ENCODE measurements around the gene MAST4. TPM values are rescaled to one million over a fixed set of nuclear protein-coding genes. Genes with fewer than 3 reads are reported as not detected.
A peak's percentile ranks its signal among the peaks of the same experiment; 100 is the strongest.

Gene MAST4
- total RNA-seq, 2 donors from 2014 or later: 36.8 to 45.7 TPM

DNA sequence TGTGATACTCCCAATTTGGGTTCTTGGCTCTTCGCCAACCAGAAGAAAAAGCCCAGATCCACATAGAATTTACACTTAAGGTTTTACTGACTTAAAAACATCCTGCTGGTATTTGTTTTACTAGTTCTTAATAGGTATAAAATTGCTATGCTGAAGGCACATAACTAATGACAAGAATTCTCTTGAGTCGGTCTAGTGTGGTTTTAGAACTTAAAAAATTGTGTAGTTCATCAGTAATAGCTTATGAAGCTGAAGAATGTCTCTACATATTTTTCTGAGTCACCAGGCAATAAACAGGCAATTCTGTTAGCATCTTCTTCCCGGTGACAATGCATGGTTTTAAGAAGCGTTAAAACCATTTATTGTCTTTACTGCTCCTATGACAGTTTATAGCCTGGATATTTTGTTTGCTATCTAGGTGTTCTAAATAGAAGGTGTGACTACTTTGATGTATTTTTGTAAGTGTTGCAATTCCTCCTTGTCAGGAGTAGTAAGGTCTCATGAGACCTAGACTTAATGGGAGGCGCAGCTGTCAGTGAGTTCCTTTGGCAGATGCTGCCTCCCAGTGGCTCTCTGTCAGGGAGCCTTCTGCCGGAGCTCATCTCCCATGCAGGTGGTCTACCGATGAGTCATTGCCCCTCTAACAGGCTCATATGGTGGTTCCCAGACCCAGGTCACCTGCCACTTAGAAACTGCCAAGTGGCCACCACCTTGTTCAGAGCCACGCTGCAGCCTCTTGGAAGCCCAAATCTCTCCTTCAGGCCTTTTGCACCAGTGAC, 173.8 kb downstream of the MAST4 start:
- DNase-seq (ENCODE audit: low spot score): no peak
- Histone ChIP-seq H3K27me3 (replicated peaks; ENCODE audit: insufficient read depth) (no peaks in the 10 kb centered on the region), H3K36me3 (no peaks in the 10 kb centered on the region), H3K4me1 (replicated peaks) (no peaks in the 10 kb centered on the region), H3K4me3 (no peak overlapping the region), H3K27ac (no peak overlapping the region), H3K9me3 (no peaks in the 10 kb centered on the region)
- TF ChIP-seq, protein P1, sequence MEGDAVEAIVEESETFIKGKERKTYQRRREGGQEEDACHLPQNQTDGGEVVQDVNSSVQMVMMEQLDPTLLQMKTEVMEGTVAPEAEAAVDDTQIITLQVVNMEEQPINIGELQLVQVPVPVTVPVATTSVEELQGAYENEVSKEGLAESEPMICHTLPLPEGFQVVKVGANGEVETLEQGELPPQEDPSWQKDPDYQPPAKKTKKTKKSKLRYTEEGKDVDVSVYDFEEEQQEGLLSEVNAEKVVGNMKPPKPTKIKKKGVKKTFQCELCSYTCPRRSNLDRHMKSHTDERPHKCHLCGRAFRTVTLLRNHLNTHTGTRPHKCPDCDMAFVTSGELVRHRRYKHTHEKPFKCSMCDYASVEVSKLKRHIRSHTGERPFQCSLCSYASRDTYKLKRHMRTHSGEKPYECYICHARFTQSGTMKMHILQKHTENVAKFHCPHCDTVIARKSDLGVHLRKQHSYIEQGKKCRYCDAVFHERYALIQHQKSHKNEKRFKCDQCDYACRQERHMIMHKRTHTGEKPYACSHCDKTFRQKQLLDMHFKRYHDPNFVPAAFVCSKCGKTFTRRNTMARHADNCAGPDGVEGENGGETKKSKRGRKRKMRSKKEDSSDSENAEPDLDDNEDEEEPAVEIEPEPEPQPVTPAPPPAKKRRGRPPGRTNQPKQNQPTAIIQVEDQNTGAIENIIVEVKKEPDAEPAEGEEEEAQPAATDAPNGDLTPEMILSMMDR (IDR thresholded peaks at IDR 0.05): peak in 1 of 4 experiments; percentile 4
- TF ChIP-seq POLR2AphosphoS5 (IDR thresholded peaks at IDR 0.05): no peak
- 56% methylated on average over 8 of the region's 8 CpGs for WGBS
- intact Hi-C loops (cut with DNase I): loop anchor here (10.0 kb wide), 1 partner anchor 595 kb away; no protein-coding TSS in a partner anchor

DNA sequence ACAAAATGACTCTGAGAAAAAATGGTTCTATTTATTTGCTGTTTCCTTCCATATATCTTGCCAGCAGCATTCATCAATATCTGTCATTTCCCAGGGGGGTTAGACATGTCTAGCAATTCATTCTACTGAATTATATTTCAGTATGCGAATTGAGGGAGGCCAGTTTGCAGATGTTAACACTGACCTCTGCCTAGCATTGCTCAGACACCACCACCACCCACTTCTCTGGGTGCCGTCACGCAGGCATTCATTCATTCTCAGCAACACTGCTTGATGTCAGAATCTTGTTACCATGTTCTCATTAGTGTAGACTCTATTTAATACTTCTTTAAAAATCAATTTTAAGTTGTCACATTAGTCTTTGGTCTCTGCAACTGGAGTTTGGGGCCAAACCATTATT, 181.7 kb downstream of the MAST4 start:
- 99% methylated on average over 3 of the region's 3 CpGs for WGBS
- no peaks in the 10 kb centered on the region for H3K27me3 ChIP-seq (replicated peaks; ENCODE audit: insufficient read depth)
- no peaks in the 10 kb centered on the region for H3K4me1 ChIP-seq (replicated peaks)
- no peak for TF ChIP-seq POLR2AphosphoS5 (IDR thresholded peaks at IDR 0.05)
- TF ChIP-seq, protein P1 (IDR thresholded peaks at IDR 0.05): no peak
- no peak for TF ChIP-seq POLR2A (IDR thresholded peaks at IDR 0.05)
- DNase-seq (ENCODE audit: low spot score): no peak
- no peaks in the 10 kb centered on the region for H3K36me3 ChIP-seq
- no peak overlapping the region for H3K4me3 ChIP-seq
- no peaks in the 10 kb centered on the region for H3K9me3 ChIP-seq
- intact Hi-C loops (cut with DNase I): no loop called here
- H3K27ac ChIP-seq: no peak overlapping the region

DNA sequence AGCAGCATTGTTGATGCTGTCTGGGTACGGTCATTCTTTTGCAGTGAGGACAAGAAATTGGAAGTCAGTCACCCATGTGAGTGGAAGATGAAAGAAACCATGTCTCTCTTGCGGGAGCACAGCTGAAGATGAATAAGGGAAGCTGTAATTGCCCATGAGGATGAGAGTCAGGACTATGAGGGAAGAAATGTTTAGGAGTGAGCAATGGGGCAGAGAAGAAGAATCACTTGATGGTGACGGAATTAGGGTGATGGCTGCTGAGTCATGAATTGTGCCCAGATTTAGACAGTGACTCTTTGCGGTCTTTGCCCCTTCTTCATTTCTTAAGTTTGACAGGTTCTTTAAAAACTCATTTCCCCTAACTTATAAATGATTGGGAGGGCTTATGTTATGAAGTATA, 183.3 kb downstream of the MAST4 start:
- WGBS: 97% methylated on average over 4 of the region's 4 CpGs
- no peaks in the 10 kb centered on the region for H3K27me3 ChIP-seq (replicated peaks; ENCODE audit: insufficient read depth)
- no peaks in the 10 kb centered on the region for H3K9me3 ChIP-seq
- H3K36me3 ChIP-seq: no peaks in the 10 kb centered on the region
- no peak overlapping the region for H3K27ac ChIP-seq
- DNase-seq (ENCODE audit: low spot score): no peak
- TF ChIP-seq POLR2A (IDR thresholded peaks at IDR 0.05) (no peak), POLR2AphosphoS5 (IDR thresholded peaks at IDR 0.05) (no peak)
- TF ChIP-seq, protein P1 (IDR thresholded peaks at IDR 0.05): no peak
- intact Hi-C loops (cut with DNase I): no loop called here
- no peak overlapping the region for H3K4me3 ChIP-seq
- no peaks in the 10 kb centered on the region for H3K4me1 ChIP-seq (replicated peaks)

DNA sequence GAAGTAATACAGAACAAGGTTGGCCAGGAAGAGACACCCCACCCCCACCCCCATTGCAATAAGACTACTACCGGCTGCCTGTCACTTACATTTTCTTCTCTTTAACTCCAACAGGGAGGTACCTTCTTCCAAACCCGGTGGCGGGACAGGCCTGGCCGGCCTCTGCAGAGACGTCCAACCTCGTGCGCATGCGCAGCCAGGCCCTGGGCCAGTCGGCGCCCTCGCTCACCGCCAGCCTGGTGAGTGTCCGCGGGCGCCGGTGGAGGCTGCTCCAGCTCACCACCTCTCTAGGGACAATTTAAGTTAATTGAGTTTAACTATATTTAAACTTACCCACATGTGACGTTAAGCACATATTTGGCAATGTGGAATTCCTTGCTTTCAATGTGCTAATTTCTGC, 192.4 kb downstream of the MAST4 start:
- Histone ChIP-seq H3K4me1 (replicated peaks) (no peaks in the 10 kb centered on the region), H3K4me3 (no peak overlapping the region), H3K27me3 (replicated peaks; ENCODE audit: insufficient read depth) (no peaks in the 10 kb centered on the region), H3K36me3 (no peaks in the 10 kb centered on the region), H3K27ac (no peak overlapping the region), H3K9me3 (no peaks in the 10 kb centered on the region)
- intact Hi-C loops (cut with DNase I): no loop called here
- 98% methylated on average over 17 of the region's 17 CpGs for WGBS
- DNase-seq (ENCODE audit: low spot score): no peak
- TF ChIP-seq POLR2AphosphoS5 (IDR thresholded peaks at IDR 0.05): no peak
- TF ChIP-seq, protein P1 (IDR thresholded peaks at IDR 0.05): no peak
- no peak for TF ChIP-seq POLR2A (IDR thresholded peaks at IDR 0.05)

DNA sequence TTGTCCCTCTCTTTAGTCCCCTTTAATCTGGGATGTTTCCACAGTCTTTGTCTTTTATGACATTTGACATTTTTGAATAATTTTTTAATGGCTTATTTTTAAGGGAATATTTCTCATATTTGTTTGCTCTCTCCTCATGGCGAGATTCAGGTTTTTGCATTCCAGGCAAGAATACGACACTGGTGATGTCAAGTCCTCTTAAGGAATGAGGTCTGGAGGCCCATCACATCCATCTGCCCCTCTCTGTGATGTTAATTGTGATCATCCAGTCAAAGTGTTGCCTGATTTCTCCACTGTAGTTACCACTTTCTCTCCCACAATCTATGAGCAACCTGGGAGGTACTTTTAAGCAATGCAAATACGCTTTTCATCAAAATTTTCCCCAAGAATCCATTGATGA, 193.2 kb downstream of the MAST4 start:
- H3K36me3 ChIP-seq: no peaks in the 10 kb centered on the region

More for the DNA sequence above, 193.2 kb downstream of the MAST4 start:
- Histone ChIP-seq H3K4me3 (no peak overlapping the region), H3K9me3 (no peaks in the 10 kb centered on the region), H3K27ac (no peak overlapping the region), H3K4me1 (replicated peaks) (no peaks in the 10 kb centered on the region), H3K27me3 (replicated peaks; ENCODE audit: insufficient read depth) (no peaks in the 10 kb centered on the region)
- 96% methylated on average over 3 of the region's 3 CpGs for WGBS
- intact Hi-C loops (cut with DNase I): no loop called here
- TF ChIP-seq POLR2AphosphoS5 (IDR thresholded peaks at IDR 0.05): no peak
- TF ChIP-seq POLR2A (IDR thresholded peaks at IDR 0.05): no peak
- TF ChIP-seq, protein P1 (IDR thresholded peaks at IDR 0.05): no peak
- DNase-seq (ENCODE audit: low spot score): no peak
